Stimulated activated CD8-positive, alpha-beta memory T cell treated with anti-CD3 and anti-CD28 coated beads, Interleukin-15, amount 100 ng/mL, for 24 hours (primary cell): ENCODE measurements around the gene PFKP.
"Not testable (repeated sequence)": the region's sequence is repeated elsewhere in the genome, so short reads cannot be mapped to it uniquely, and the experiment has no call there.

Source experiments
- DNase-seq: peaks from one replicate; pipeline ENCODE4 v3.0.0-alpha.2; 2020; ENCODE audit warnings: low read depth

The PFKP gene

DNA sequence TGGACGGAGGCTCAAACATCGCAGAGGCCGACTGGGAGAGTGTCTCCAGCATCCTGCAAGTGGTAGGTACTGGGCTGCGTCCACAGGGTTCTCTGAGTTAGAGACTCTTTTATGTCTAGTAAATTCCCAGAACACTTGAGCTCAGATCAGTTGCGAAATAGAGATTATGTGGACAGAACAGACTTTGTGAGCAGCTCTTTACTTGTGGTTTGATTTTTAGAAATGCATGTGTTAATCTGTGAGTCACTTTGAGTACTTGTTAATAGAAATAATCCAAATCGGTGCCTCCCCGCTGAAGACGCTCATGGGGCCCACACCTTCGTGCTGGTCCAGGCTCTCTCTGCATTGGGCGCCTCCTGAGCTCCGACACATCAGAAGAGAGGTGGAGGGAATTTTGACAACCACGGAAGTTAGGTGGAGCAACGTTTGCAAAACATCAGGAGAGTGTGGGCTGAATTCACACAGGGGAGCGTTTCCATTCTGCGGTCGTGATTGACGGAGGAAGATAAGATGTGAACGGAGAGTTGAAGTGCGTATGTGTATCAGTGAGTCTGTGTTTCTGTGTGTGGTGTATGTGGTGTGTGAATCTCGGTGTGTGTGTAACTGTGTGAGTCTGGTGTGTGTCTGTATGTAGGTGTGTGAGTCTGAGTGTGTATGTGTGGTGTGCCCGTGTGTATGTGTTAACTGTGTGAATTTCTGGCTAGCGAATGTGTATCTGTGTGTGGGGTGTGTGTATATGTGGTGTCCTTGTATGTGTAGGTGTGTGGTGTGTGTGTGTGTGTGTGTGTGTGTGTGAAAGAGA is 32.1 kb downstream of the PFKP start:
- no peak for DNase-seq

DNA sequence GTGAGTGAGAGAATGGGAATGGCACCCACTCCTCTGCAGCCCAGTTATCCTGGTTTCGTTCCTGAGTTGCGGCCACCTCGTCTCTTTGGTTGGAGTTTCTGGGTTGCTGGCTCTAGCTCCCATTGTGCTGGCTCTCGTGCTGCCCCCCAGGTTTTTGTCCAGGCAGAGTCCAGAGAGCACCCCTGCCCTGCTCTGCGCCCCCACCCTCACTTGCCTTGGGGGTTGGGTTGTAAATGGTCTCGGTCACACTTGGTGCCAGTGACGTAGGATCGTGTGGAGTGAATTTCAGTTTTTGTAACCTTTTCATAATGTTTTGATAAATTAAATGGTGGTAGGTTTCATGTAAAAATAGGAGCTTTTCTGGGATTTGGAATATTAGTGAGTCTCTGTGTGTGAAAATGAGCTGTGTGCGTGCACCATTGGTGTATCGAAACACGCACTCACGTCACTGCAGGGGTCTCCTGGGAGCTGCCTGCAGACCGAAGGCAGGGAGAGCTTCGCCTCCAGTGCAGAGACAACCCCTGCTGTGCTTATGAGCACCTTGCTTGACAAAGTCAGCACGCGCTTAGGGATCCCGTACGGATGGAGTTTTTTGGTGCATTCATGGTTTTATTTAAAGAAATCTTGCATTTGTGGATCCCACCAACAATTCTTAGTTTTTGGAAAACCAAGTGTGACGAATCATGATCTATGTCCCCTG is 32.9 kb downstream of the PFKP start:
- DNase-seq: no peak

DNA sequence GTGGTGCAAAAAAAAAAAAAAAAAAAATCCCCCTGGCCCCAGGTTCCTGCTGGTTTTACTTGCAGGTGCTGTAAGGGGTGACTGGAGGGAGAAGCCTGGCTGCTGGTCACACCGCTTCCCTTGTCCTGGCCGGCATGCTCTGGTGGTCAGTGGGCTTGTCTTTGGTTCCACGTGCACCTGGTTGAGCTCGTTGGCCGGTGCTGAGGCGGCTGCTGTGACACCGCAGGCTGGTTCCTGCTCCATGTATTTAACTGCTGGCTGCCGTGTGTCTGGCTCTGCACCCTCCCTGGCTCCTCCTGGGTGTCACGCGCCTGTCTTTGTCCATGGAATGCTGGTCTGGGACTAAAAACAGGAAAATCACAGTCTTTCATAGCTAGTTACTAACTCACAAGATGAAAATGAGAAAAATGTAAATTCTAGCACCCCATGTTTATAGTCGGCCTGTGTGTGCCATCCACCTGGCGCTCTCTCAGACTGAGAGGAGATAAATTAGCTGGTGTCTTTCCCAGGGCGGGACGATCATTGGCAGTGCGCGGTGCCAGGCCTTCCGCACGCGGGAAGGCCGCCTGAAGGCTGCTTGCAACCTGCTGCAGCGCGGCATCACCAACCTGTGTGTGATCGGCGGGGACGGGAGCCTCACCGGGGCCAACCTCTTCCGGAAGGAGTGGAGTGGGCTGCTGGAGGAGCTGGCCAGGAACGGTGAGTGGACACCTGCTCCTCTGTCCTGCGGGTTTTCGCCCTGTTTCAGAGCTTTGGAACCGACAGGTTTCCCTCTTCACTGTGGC is 33.7 kb downstream of the PFKP start:
- no peak for DNase-seq

DNA sequence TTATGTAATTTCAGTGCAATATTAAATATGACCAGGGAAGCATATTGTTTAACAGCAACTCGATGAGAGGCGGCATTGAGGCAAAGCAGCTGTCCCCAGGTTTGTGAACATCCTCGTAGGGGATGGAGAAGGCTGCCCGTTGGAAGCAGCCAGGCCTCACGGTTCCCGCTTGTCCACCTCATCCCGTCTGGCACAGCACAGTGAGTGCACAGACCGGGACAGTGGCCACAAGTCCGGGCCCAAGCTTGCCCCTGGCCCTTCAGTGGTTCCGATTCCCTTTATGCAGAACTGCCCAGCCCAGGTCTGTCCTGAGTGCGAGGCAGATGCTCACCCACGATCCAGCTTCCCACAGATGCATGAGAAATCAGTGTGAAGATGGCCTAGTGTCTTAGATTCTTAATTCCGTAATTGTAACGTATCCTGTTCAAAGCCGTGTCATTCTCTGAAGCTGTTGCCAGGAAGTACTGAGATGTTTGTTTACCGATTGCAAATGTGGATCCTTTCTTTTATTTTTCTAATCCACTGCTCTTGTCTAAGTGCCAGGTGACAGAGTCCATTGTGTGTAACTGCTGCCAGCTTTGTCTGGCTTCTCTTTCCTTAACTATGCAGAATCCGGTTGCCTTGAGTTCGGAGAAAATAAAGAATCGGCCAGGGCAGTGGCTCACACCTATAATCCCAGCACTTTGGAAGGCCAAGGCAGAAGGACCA is 35.5 kb downstream of the PFKP start:
- DNase-seq: no peak

DNA sequence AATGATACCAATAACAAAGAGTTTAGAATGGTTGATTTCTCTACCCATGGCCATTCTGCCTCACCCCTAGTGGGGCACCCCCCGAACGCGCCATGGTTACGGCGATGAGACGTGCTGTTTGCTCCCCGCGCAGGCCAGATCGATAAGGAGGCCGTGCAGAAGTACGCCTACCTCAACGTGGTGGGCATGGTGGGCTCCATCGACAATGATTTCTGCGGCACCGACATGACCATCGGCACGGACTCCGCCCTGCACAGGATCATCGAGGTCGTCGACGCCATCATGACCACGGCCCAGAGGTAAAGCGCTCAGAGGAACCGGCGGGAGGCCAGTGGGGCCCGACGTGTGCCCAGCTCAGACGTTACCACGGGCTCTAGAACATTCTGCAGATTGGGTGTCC is 36.3 kb downstream of the PFKP start:
- DNase-seq: no peak

DNA sequence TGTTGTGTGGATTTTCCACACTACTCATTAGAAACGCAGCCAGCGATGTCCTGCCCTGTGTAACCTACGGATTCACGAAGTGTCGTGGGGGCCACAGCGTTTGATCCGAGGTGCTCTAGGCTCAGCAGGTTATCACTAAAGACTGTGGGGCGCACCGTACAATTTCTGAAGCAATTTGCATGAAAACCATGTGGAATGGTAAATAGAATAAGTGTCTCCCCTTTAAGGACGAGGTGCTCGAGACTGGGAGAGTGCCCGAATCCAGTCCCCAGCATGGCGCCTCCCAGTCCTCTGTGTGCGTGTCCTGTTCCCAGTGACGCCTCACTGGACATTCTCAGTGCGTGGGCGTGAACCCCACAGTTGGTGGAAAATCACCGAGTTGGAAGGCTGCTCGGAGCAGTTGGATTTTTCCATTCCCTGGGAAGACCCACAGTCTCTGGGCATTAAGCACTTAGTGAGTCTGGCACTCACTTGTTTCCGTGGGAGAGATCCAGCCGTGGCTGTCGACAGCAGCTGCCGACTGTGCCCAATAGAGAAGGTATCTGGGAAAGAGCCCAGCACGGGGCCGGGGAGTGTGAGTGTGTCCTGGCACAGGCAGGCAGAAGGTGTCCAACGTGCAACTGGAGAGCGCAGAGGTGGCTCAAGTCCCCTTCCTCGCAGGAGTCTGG is 37.0 kb downstream of the PFKP start:
- DNase-seq: no peak

DNA sequence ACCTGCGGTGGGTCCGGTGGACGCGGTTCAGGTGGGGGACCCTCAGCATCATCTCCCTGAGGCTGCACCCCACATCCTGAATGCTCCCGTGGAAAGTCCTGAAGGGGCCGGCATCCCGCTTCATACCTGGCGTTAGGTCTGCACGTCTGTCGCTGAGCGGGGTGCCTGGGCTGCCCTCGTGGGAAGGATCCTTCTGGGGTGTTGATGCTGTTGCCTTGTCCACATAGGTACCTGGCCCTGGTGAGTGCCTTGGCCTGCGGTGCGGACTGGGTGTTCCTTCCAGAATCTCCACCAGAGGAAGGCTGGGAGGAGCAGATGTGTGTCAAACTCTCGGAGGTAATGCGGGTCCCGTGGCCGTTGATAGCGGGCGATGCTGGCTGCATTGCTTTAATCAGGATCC is 37.8 kb downstream of the PFKP start:
- no peak for DNase-seq

DNA sequence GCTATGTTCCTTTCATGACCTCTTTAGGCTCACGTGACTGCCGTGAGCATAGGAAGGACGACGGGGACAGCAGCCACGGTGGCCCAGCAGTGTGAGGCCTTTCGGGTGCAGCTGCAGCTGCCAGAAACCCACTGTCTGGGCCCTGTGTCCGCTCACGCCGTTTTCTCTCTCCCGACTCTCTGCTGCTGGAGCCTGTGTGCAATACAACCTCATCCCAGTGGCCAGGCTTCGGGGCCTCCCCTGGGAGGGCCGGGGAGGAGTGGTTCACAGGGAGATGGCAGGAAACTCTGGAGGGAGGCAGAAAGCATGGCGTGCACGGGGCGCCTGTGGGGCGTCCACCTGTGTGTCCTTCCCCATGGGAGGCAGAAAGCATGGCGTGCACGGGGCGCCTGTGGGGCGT is 38.6 kb downstream of the PFKP start:
- no peak for DNase-seq

DNA sequence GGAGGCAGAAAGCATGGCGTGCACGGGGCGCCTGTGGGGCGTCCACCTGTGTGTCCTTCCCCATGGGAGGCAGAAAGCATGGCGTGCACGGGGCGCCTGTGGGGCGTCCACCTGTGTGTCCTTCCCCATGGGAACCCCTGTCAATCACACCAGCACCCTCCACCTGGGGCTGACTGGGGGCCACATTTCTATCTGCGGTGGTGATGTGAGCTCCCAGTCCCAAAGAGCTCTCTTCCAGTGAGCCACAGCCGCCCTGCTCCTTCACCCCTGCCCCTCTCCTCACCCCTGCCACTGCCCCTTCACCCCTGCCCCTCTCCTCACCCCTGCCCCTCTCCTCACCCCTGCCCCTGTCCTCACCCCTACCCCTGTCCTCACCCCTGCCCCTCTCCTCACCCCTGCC is 39.0 kb downstream of the PFKP start:
- DNase-seq: not testable (repeated sequence)

DNA sequence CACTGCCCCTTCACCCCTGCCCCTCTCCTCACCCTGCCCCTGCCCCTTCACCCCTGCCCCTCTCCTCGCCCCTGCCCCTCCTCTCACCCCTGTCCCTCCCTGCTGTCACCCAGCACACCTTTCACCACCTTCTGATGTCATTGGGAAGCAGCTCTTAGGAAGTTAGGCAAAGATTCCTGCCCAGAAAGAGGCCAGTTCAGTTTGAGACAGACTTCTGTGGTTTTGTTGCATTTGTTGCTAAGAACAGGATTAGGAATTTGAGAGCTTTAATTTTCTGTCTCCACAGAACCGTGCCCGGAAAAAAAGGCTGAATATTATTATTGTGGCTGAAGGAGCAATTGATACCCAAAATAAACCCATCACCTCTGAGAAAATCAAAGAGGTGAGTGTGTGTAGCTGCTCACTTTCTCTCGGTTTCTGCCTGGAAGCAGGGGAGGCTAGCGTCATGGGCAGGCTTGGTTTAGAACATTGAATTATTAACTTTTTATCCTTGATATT is 39.6 kb downstream of the PFKP start:
- no peak for DNase-seq

DNA sequence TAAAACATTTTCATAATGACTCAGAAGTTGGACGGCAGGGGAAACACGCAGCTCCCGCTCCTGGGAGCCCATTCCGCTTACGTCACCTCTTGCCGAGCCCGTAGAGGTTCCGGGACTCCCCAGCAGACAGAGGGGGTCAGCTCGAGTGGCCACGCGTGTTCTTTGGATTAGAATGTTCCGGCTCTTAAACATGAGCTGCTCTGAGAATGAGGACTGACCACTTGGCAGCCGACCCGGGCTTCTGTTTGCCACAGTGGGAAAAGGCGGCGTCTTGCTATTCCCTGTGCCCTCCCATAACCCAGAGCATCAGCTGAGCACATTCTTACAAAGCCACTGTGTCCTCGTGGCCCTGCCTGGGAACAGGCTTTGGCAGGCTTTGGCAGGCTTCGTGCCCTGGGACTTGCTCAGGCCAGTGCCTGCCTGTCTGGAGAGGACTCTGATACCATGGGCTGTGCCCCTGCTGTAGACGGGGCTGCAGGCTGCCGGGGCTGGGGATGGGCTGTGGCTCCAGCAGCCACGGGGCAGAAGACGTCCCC is 40.1 kb downstream of the PFKP start:
- no peak for DNase-seq

DNA sequence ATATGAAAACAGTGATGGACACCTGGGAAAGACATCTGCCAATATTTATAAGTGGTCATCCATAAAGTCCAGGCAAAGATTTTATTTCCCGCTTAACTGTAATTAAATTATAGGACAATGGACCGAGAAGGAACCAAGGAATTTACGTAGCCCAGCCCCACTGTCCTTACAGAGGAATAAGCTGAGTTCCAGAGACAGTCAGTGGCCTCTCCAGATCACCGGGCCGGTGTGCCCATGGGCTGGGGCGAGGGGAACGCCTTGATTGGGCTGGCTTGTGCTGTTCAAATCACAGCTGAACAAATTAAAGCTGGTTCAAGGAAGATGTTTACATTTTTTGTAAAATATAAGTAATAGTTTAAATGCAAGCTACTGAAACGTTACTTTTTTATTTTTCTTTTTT is 40.7 kb downstream of the PFKP start:
- DNase-seq: no peak

DNA sequence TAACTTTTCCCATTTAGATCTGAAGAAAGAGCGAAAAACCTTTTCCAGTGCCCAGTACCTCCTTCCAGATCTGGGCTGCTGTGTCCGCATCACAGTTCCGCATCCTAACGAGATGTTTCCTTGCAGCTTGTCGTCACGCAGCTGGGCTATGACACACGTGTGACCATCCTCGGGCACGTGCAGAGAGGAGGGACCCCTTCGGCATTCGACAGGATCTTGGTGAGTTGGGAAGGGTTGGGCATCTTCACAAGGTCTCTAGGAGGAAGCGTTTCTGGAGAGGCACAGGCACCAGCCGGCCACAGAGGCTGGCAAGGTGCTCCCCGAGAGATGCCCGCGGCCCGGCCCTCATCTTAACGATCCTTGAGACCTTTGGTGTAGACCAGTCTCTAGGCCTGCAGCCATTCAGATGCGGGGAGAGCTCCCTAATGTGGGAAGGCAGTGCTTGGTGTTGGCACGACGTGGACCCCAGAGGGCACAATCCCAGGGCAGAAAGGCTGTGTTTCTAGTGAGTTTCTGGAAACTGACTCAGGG is 41.3 kb downstream of the PFKP start:
- DNase-seq: no peak

DNA sequence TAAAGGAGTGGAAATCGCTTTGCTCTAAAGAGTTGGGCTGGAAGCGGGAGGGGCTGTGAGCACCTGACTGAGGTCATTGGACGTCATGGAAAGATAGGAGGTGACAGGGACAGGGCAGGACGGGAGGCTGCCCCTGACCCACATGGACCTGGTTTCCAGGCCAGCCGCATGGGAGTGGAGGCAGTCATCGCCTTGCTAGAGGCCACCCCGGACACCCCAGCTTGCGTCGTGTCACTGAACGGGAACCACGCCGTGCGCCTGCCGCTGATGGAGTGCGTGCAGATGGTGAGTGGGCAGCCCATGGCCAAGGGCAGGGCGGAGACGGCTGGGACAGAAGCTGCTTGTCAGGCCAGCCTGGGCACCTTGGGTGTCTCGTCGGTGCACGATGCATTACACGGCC is 41.8 kb downstream of the PFKP start:
- DNase-seq: no peak

DNA sequence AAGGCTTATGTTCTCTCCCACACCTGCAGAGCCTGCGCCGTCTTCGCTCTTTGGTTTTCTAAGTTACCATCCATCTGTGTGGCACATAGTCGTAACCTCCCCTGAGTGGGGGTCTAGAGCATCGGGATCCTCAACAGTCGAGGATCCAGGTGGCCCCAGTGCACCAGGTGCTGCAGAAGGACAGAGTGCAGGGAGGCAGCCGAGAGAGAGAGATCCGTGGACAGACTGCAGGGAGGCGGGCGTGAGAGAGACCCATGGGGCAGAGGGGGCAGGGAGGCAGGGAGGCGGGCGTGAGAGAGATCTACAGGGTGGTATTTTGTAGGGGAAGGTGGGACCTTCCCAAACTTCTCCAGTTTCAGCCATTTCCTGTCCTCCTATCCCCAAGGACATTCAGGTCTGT is 42.3 kb downstream of the PFKP start:
- no peak for DNase-seq

DNA sequence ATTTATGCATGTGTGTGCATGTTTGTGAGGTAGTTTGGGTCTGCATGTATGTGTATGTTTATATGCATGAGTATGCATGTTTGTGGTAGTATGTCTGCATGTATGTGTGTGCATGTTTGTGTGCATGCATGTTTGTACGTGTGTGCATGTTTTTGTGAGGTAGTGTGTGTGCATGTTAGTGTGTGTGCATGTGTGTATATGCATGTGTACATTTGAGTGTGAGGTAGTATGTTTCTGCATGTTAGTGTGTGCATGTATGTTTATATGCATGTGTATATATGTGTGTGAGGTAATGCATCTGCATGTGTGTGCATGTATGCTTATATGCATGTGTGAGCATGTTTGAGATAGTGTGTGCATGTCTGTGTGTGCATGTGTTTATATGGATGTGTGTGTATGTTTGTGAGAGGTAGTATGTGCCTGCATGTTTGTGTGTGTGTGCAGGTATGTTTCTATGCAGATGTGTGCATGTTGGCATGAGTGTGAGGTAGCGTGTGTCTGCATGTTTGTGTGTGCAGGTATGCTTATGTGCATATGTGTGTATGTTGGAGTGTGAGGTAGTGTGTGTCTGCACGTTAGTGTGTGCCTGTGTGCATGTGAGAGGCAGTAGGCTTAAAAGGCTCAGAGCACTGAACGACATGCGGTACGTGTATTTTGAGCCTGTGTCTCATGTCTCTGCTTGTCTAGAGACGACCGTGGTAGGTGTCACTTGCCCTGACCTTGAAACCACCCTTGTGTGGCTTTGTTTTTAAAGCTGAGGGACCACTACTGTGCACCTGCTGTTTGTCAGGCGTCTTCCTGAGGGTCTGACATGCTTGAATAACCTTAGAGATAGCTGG is 43.7 kb downstream of the PFKP start:
- DNase-seq: no peak

DNA sequence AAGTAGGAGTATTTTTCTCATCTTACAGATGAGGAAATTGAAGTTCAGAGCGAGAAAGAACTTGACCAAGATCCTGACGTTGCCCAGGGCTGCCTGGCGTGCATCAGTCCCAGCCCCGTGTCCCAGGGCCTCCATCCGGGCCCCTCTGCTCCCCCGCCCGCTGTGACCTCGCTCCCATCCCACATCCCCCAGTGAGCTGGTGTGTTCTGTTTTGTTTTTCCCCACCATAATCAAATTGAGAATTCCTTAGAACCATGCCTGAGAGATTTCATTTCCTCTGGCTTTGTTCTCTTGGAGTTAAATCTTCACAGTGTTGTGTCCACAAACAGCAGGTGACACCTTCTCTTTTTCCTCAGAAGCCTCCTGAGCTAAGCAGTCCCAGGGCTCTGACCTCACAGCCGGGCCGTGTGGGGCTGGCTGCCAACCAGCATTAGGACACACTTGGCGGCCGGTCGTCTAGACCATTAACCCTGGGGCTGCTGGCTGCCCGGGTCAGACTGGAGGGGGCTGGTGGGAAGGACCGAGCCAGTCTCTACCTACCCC is 44.3 kb downstream of the PFKP start:
- DNase-seq: no peak

DNA sequence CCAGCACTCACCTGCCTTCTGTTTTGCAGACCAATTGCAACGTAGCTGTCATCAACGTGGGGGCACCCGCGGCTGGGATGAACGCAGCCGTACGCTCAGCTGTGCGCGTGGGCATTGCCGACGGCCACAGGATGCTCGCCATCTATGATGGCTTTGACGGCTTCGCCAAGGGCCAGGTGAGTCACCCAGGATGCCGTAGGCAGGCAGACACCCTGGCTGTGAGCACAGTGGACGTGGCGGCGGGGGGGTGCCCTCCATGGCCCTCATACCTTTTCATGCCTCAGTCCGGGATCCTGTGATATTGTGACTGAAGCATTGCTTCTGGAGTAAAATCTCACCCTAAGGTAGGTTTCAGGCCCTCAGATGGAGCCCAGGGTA is 46.0 kb downstream of the PFKP start:
- no peak for DNase-seq

DNA sequence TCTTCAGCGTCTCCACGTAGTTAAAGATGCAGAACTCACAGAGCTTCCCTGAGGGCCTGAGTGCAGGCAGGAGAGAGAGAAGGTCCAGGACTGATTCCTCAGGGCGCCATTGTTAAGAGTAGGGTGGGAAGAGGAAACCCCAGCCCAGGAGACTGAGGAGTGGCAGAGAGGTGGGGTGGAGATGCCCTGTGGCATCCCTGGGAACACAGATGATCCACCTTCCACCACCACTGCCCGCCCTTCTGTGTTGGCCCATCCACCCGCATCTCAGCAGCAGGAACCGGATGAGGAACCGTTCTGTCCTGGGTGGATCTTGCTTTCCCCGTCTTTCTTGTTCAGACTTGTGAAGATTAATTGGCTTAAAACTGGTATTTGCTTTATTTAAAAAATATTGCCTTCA is 48.3 kb downstream of the PFKP start:
- DNase-seq: no peak
